Heart left ventricle (tissue), 16 donors: ENCODE results near the gene RITA1. TPM values are rescaled to one million over a fixed set of nuclear protein-coding genes. Genes with fewer than 3 reads are reported as not detected.
"Not testable (repeated sequence)": the region's sequence is repeated elsewhere in the genome, so short reads cannot be mapped to it uniquely, and the experiment has no call there.

Experiments
- ATAC-seq, 4 donors: fragments of 200-7000 bp; cut with Tn5 transposase; one replicate each; pipeline ENCODE4 v1.9.1; 2020 to 2022; ENCODE audit warnings: moderate library complexity in 4 of 4, mild to moderate bottlenecking in 3 of 4, moderate number of reproducible peaks in 1 of 4
- DNase-seq, 5 donors: peaks; one replicate each; pipeline ENCODE4 v3.0.0-alpha.2; 2020
- H3K27ac ChIP-seq, 12 donors: fragments of 200-600 bp; sonication (generic) in 4 of 12; one replicate each; pipeline versions ENCODE4 v1.5.0 to v1.8.0; 2016 to 2022; ENCODE audit warnings: mild to moderate bottlenecking in 2 of 12
- H3K27me3 ChIP-seq, 9 donors: fragments of 200-600 bp; sonication (generic) in 2 of 9; one replicate each; pipeline versions ENCODE4 v1.5.1 to v1.8.0; 2016 to 2022; ENCODE audit warnings: mild to moderate bottlenecking in 3 of 9
- H3K36me3 ChIP-seq, 9 donors: fragments of 200-600 bp; sonication (generic) in 2 of 9; one replicate each; pipeline versions ENCODE4 v1.5.0 to v1.8.0; 2018 to 2022; ENCODE audit warnings: mild to moderate bottlenecking in 2 of 9
- H3K4me1 ChIP-seq, 12 donors: fragments of 200-600 bp; sonication (generic) in 4 of 12; one replicate each; pipeline versions ENCODE4 v1.5.0 to v1.8.0; 2016 to 2022; ENCODE audit warnings: mild to moderate bottlenecking in 3 of 12
- H3K4me3 ChIP-seq, 12 donors: fragments of 200-600 bp; sonication (generic) in 4 of 12; one replicate each; pipeline versions ENCODE4 v1.5.0 to v1.8.0; 2017 to 2022; ENCODE audit warnings: mild to moderate bottlenecking in 9 of 12, moderate library complexity in 4 of 12
- H3K9me3 ChIP-seq, 12 donors: fragments of 200-600 bp; sonication (generic) in 4 of 12; one replicate each; pipeline versions ENCODE4 v1.5.0 to v1.8.0; 2016 to 2022; ENCODE audit warnings: mild to moderate bottlenecking in 1 of 12
- CTCF ChIP-seq, 12 donors: fragments of 200-600 bp; sonication (generic) in 4 of 12; IDR thresholded peaks; one replicate each; pipeline versions ENCODE4 v1.5.0 to v1.8.0; 2018 to 2022; ENCODE audit warnings: antibody characterized with exemption in 12 of 12, mild to moderate bottlenecking in 5 of 12
- POLR2A ChIP-seq, 2 donors: fragments of 450-650 bp; IDR thresholded peaks; one replicate each; pipeline ENCODE4 v1.6.1; 2017; ENCODE audit warnings: antibody characterized with exemption in 2 of 2, mild to moderate bottlenecking in 2 of 2, moderate library complexity in 2 of 2
- WGBS, 4 donors: extraction: QIAGEN DNeasy Blood & Tissue Kit in 2 of 4; methylation state at CpG; one replicate each; pipeline versions ENCODE4 v1.1.5 to v1.1.7; 2013 to 2018; 5-methylcytosine and 5-hydroxymethylcytosine counted together
- intact Hi-C, 10 donors: fragments of 100-400 bp; cut with DNase I; formaldehyde crosslinking; loops; one replicate each; pipeline versions ENCODE4 v1.11.1 to v1.14.2; 2022
- polyA plus RNA-seq, 2 donors: library from polyadenylated mRNA; stranded (reverse); fragments of 200-250 nt; gene quantifications; one replicate each; pipeline ENCODE4 v1.2.3, GENCODE V29; 2013
- total RNA-seq, 9 donors: library from RNA; depleted of rRNA in 2 of 9; stranded (reverse); fragments of >200 nt in 2 of 9; fragmentation: NEBNext Ultra II Directional in 3 of 9; extraction: Animal tissue kit (Norgen Biotek cat#: 25700) in 3 of 9; gene quantifications; one replicate each; pipeline versions ENCODE4 v1.1.0 to v1.2.4, GENCODE V29; 2016 to 2023
- donor health status: ischemic (EF 13 %, LVEDD 7.1; RV severe dilation, severe dysfunction).
- donor health status: healthy with polysubstance abuse.
- donor health status: DM: no; HTN: yes; CAD: no.
- donor health status: DM: no; HTN: no; CAD: no.
- donor health status: ischemic (EF 25% LVEDD 6.9; RV normal size, moderate dysfunction).
- donor health status: ischemic (EF 25% LVEDD 5.7; RV mildly dilated, moderate dysfunction).
- donor health status: healthy.
- donor health status: DM: yes; HTN: yes; CAD: no.
- donor health status: ischemic (EF 35%, LVEDD 5.7; RV mildly dilated, moderate dysfunction).
- donor health status: nonischemic (EF 11% LVEDD 7.7; RV severe dilation, severe dysfunction).
- donor health status: DM: yes; HTN: yes; CAD: no.
- donor health status: PGD.
- donor health status: ischemic (EF 29% LVEDD 5.4; RV normal size, mild dysfunction).
- donor health status: nonischemic (EF 23%, LVEDD 6.1; RV moderate dilation, normal function).

Gene RITA1
- total and polyA plus RNA-seq, 11 donors = 10.4 to 30.7 (median 14.7) TPM

- 77 to 89% (median 83%) methylated on average over 11 to 12 of the region's 12 CpGs for WGBS, 4 donors
- no peak for TF ChIP-seq POLR2A (IDR thresholded peaks at IDR 0.05)
- TF ChIP-seq CTCF (IDR thresholded peaks at IDR 0.05) = no peak
- intact Hi-C loops = no loop called here
- Histone ChIP-seq H3K9me3 (no peaks in the 10 kb centered on the region), H3K36me3 (no peaks in the 10 kb centered on the region), H3K27me3 (peaks cover 13 to 46% (median 26%) of the 10 kb centered on the region in 9 donors), H3K27ac (no peak overlapping the region), H3K4me1 (peaks cover 0 to 28% (median 0%) of the 10 kb centered on the region in 12 donors), H3K4me3 (no peak overlapping the region)
- DNase-seq = peak in 1 of 5 donors; percentile 5
- no peak for ATAC-seq
These were observed 47.4 kb upstream of the RITA1 start for GRCh38 chr12:113137861-113138783.

- DNase-seq (peak in 2 of 5 donors; percentile 9 to 40), ATAC-seq (no peak)
- H3K27me3 ChIP-seq = peaks cover 13 to 39% (median 26%) of the 10 kb centered on the region in 9 donors
These were observed 46.7 kb upstream of the RITA1 start for GRCh38 chr12:113138826-113139225.

GRCh38 chr12:113140706-113141105 lies 44.8 kb upstream of the RITA1 start:
- DNase-seq = peak in 2 of 5 donors; percentile 12 to 24
- Histone ChIP-seq H3K4me1 (peaks cover 0 to 32% (median 0%) of the 10 kb centered on the region in 12 donors), H3K27ac (no peak overlapping the region), H3K9me3 (no peaks in the 10 kb centered on the region), H3K4me3 (no peak overlapping the region), H3K36me3 (no peaks in the 10 kb centered on the region), H3K27me3 (peaks cover 9 to 20% (median 18%) of the 10 kb centered on the region in 9 donors)
- 79 to 86% (median 79%) methylated on average over 7 of the region's 7 CpGs for WGBS, 4 donors
- no peak for ATAC-seq
- TF ChIP-seq POLR2A (IDR thresholded peaks at IDR 0.05) (no peak), CTCF (IDR thresholded peaks at IDR 0.05) (no peak)
- intact Hi-C loops = no loop called here

More at GRCh38 chr12:113138826-113139225, 46.7 kb upstream of the RITA1 start:
- no peaks in the 10 kb centered on the region for H3K36me3 ChIP-seq
- H3K4me3 ChIP-seq = no peak overlapping the region
- 78 to 89% (median 79%) methylated on average over 3 of the region's 3 CpGs for WGBS, 4 donors
- intact Hi-C loops = no loop called here
- TF ChIP-seq POLR2A (IDR thresholded peaks at IDR 0.05) (no peak), CTCF (IDR thresholded peaks at IDR 0.05) (no peak)
- H3K9me3 ChIP-seq = no peaks in the 10 kb centered on the region
- H3K4me1 ChIP-seq = peaks cover 0 to 34% (median 0%) of the 10 kb centered on the region in 12 donors
- H3K27ac ChIP-seq = no peak overlapping the region

GRCh38 chr12:113141716-113142115 lies 43.8 kb upstream of the RITA1 start:
- intact Hi-C loops, DNase-seq, H3K4me3 ChIP-seq, H3K36me3 ChIP-seq, H3K9me3 ChIP-seq, H3K27me3 ChIP-seq, ATAC-seq: not testable (repeated sequence)
- 58 to 79% (median 76%) methylated on average over 3 of the region's 3 CpGs for WGBS, 4 donors
- Histone ChIP-seq H3K27ac (peak overlapping the region in 2 of 12 donors; percentile 19 to 88), H3K4me1 (peaks cover 0 to 23% (median 0%) of the 10 kb centered on the region in 12 donors)
